AG10803 (cell line): ENCODE data around the gene RPH3AL.

Experiments
- DNase-seq: peaks from one replicate; pipeline ENCODE4 v3.0.0; 2010; ENCODE audit warnings: low read depth
- H3K4me3 ChIP-seq: 2 replicates; pipeline ENCODE4 v1.5.1; 2011; ENCODE audit warnings: mild to moderate bottlenecking, low read length, control low read depth
- CTCF ChIP-seq: conservative IDR thresholded peaks from 2 replicates; pipeline ENCODE4 v1.5.1; 2011; ENCODE audit warnings: mild to moderate bottlenecking, low read length, control low read depth, inconsistent platforms

RPH3AL gene

GRCh38 chr17:364766-365165, 12.2 kb upstream of the RPH3AL start:
- DNase-seq = no peak
- no peak overlapping the region for H3K4me3 ChIP-seq
- TF ChIP-seq CTCF = no peak

- no peak overlapping the region for H3K4me3 ChIP-seq
- DNase-seq = no peak
- no peak for TF ChIP-seq CTCF
These were observed 11.7 kb upstream of the RPH3AL start for GRCh38 chr17:364308-364707.

GRCh38 chr17:362721-363120, 10.1 kb upstream of the RPH3AL start:
- no peak for TF ChIP-seq CTCF
- H3K4me3 ChIP-seq = no peak overlapping the region
- no peak for DNase-seq

GRCh38 chr17:360092-360750, 7.6 kb upstream of the RPH3AL start:
- no peak for DNase-seq
- TF ChIP-seq CTCF = no peak
- no peak overlapping the region for H3K4me3 ChIP-seq

- no peak for DNase-seq
- no peak for TF ChIP-seq CTCF
- no peak overlapping the region for H3K4me3 ChIP-seq
These were observed 6.0 kb upstream of the RPH3AL start for GRCh38 chr17:358491-359151.

GRCh38 chr17:357644-358043, 5.0 kb upstream of the RPH3AL start:
- H3K4me3 ChIP-seq = no peak overlapping the region
- no peak for TF ChIP-seq CTCF
- no peak for DNase-seq
